ENCODE measurements around the gene AHCY. TPM values are rescaled to one million over a fixed set of nuclear protein-coding genes. Genes with fewer than 3 reads are reported as not detected.
A peak's percentile ranks its signal among the peaks of the same experiment; 100 is the strongest.
"Not testable (repeated sequence)": the region's sequence is repeated elsewhere in the genome, so short reads cannot be mapped to it uniquely, and the experiment has no call there.

The AHCY gene
- total and polyA plus RNA-seq, 2 donors = 37.4 to 104 TPM

GRCh38 chr20:34269996-34270627 is 33.0 kb downstream of the AHCY start:
- no peak for DNase-seq (ENCODE audit: extremely low spot score)
- Histone ChIP-seq H3K4me3 (ENCODE audit: low read depth, low read length) (no peak overlapping the region), H3K36me3 (ENCODE audit: insufficient read depth) (no peaks in the 10 kb centered on the region), H3K4me1 (ENCODE audit: insufficient read depth) (peaks cover 3% of the 10 kb centered on the region), H3K27ac (ENCODE audit: low read depth) (no peak overlapping the region)
- 88% methylated on average over 9 of the region's 9 CpGs for WGBS

GRCh38 chr20:34268851-34269636 is 34.1 kb downstream of the AHCY start:
- no peak for DNase-seq (ENCODE audit: extremely low spot score)
- H3K36me3 ChIP-seq (ENCODE audit: insufficient read depth) = no peaks in the 10 kb centered on the region
- 9% methylated on average over 58 of the region's 58 CpGs for WGBS
- peaks cover 3% of the 10 kb centered on the region for H3K4me1 ChIP-seq (ENCODE audit: insufficient read depth)
- H3K4me3 ChIP-seq (ENCODE audit: low read depth, low read length) = peak overlapping the region; percentile 43
- peak overlapping the region; percentile 6 for H3K27ac ChIP-seq (ENCODE audit: low read depth)

- no peak overlapping the region for H3K27ac ChIP-seq (ENCODE audit: low read depth)
- H3K4me1 ChIP-seq (ENCODE audit: insufficient read depth) = peaks cover 3% of the 10 kb centered on the region
- no peak overlapping the region for H3K4me3 ChIP-seq (ENCODE audit: low read depth, low read length)
- WGBS = 98% methylated on average over 12 of the region's 12 CpGs
- no peaks in the 10 kb centered on the region for H3K36me3 ChIP-seq (ENCODE audit: insufficient read depth)
- no peak for DNase-seq (ENCODE audit: extremely low spot score)
Measured at GRCh38 chr20:34268145-34268544, 35.0 kb downstream of the AHCY start.

- Histone ChIP-seq H3K27ac (ENCODE audit: low read depth) (no peak overlapping the region), H3K4me3 (ENCODE audit: low read depth, low read length) (no peak overlapping the region), H3K4me1 (ENCODE audit: insufficient read depth) (peaks cover 3% of the 10 kb centered on the region), H3K36me3 (ENCODE audit: insufficient read depth) (no peaks in the 10 kb centered on the region)
- no peak for DNase-seq (ENCODE audit: extremely low spot score)
- 95% methylated on average over 5 of the region's 5 CpGs for WGBS
Measured at GRCh38 chr20:34264141-34264540, 39.0 kb downstream of the AHCY start.

GRCh38 chr20:34263468-34263867 is 39.7 kb downstream of the AHCY start:
- WGBS = 99% methylated on average over 8 of the region's 8 CpGs
- H3K27ac ChIP-seq (ENCODE audit: low read depth) = not testable (repeated sequence)

GRCh38 chr20:34262488-34263288 is 40.5 kb downstream of the AHCY start:
- DNase-seq (ENCODE audit: extremely low spot score) = no peak
- Histone ChIP-seq H3K4me3 (ENCODE audit: low read depth, low read length) (no peak overlapping the region), H3K36me3 (ENCODE audit: insufficient read depth) (no peaks in the 10 kb centered on the region), H3K4me1 (ENCODE audit: insufficient read depth) (no peaks in the 10 kb centered on the region), H3K27ac (ENCODE audit: low read depth) (no peak overlapping the region)
- WGBS = 46% methylated on average over 9 of the region's 9 CpGs

More at GRCh38 chr20:34263468-34263867, 39.7 kb downstream of the AHCY start:
- H3K36me3 ChIP-seq (ENCODE audit: insufficient read depth); DNase-seq (ENCODE audit: extremely low spot score); H3K4me3 ChIP-seq (ENCODE audit: low read depth, low read length); H3K4me1 ChIP-seq (ENCODE audit: insufficient read depth): not testable (repeated sequence)

GRCh38 chr20:34260208-34260942 is 42.8 kb downstream of the AHCY start:
- Histone ChIP-seq H3K4me1 (ENCODE audit: insufficient read depth) (no peaks in the 10 kb centered on the region), H3K4me3 (ENCODE audit: low read depth, low read length) (no peak overlapping the region), H3K36me3 (ENCODE audit: insufficient read depth) (no peaks in the 10 kb centered on the region), H3K27ac (ENCODE audit: low read depth) (no peak overlapping the region)
- no peak for DNase-seq (ENCODE audit: extremely low spot score)
- WGBS = 91% methylated on average over 5 of the region's 5 CpGs

GRCh38 chr20:34256629-34257124 is 46.5 kb downstream of the AHCY start:
- no peak overlapping the region for H3K4me3 ChIP-seq (ENCODE audit: low read depth, low read length)
- no peak for DNase-seq (ENCODE audit: extremely low spot score)
- no peaks in the 10 kb centered on the region for H3K4me1 ChIP-seq (ENCODE audit: insufficient read depth)
- WGBS = 84% methylated on average over 5 of the region's 5 CpGs
- H3K36me3 ChIP-seq (ENCODE audit: insufficient read depth) = no peaks in the 10 kb centered on the region
- no peak overlapping the region for H3K27ac ChIP-seq (ENCODE audit: low read depth)

GRCh38 chr20:34254979-34255378 is 48.2 kb downstream of the AHCY start:
- H3K4me1 ChIP-seq (ENCODE audit: insufficient read depth) = no peaks in the 10 kb centered on the region
- H3K4me3 ChIP-seq (ENCODE audit: low read depth, low read length) = no peak overlapping the region
- 74% methylated on average over 1 of the region's 1 CpG for WGBS
- no peak overlapping the region for H3K27ac ChIP-seq (ENCODE audit: low read depth)
- H3K36me3 ChIP-seq (ENCODE audit: insufficient read depth) = no peaks in the 10 kb centered on the region
- no peak for DNase-seq (ENCODE audit: extremely low spot score)

GRCh38 chr20:34252431-34253086 is 50.6 kb downstream of the AHCY start:
- peak; percentile 20 for DNase-seq (ENCODE audit: extremely low spot score)
- H3K4me3 ChIP-seq (ENCODE audit: low read depth, low read length); H3K36me3 ChIP-seq (ENCODE audit: insufficient read depth); H3K4me1 ChIP-seq (ENCODE audit: insufficient read depth); H3K27ac ChIP-seq (ENCODE audit: low read depth): not testable (repeated sequence)
- 47% methylated on average over 7 of the region's 7 CpGs for WGBS

- Histone ChIP-seq H3K36me3 (ENCODE audit: insufficient read depth) (no peaks in the 10 kb centered on the region), H3K27ac (ENCODE audit: low read depth) (no peak overlapping the region), H3K4me1 (ENCODE audit: insufficient read depth) (no peaks in the 10 kb centered on the region), H3K4me3 (ENCODE audit: low read depth, low read length) (no peak overlapping the region)
- no peak for DNase-seq (ENCODE audit: extremely low spot score)
- WGBS = 98% methylated on average over 2 of the region's 2 CpGs
Measured at GRCh38 chr20:34251619-34252018, 51.5 kb downstream of the AHCY start.

- no peak overlapping the region for H3K4me3 ChIP-seq (ENCODE audit: low read depth, low read length)
- DNase-seq (ENCODE audit: extremely low spot score) = no peak
- H3K4me1 ChIP-seq (ENCODE audit: insufficient read depth) = no peaks in the 10 kb centered on the region
- H3K36me3 ChIP-seq (ENCODE audit: insufficient read depth) = no peaks in the 10 kb centered on the region
- no peak overlapping the region for H3K27ac ChIP-seq (ENCODE audit: low read depth)
Measured at GRCh38 chr20:34250005-34250404, 53.1 kb downstream of the AHCY start.

GRCh38 chr20:34249291-34249690 is 53.9 kb downstream of the AHCY start:
- WGBS = 74% methylated on average over 6 of the region's 6 CpGs
- H3K4me1 ChIP-seq (ENCODE audit: insufficient read depth) = no peaks in the 10 kb centered on the region
- DNase-seq (ENCODE audit: extremely low spot score) = no peak

More at GRCh38 chr20:34249291-34249690, 53.9 kb downstream of the AHCY start:
- Histone ChIP-seq H3K4me3 (ENCODE audit: low read depth, low read length) (no peak overlapping the region), H3K27ac (ENCODE audit: low read depth) (no peak overlapping the region), H3K36me3 (ENCODE audit: insufficient read depth) (no peaks in the 10 kb centered on the region)
